Esophagus muscularis mucosa (tissue), 4 donors: ENCODE results near the gene CCNQ.

Experiments
- CTCF ChIP-seq, 3 experiments: fragments of 200-600 bp in 2 of 3; fragments of 450-650 bp in 1 of 3; sonication (generic) in 2 of 3; IDR thresholded peaks; one replicate each; pipeline ENCODE4 v1.5.1; 2017 to 2019; ENCODE audit warnings: antibody characterized with exemption in 3 of 3, mild to moderate bottlenecking in 2 of 3, moderate library complexity in 1 of 3
- EP300 ChIP-seq: sonication (generic); formaldehyde crosslinking; IDR thresholded peaks from one replicate; pipeline ENCODE4 v1.6.1; 2017; ENCODE audit warnings: antibody characterized with exemption
- POLR2A ChIP-seq: fragments of 450-650 bp; IDR thresholded peaks from one replicate; pipeline ENCODE4 v1.6.1; 2017; ENCODE audit warnings: antibody characterized with exemption, moderate library complexity, mild to moderate bottlenecking, low read depth

GRCh38 chrX:153627675-153628111 lies 28.8 kb upstream of the CCNQ start:
- TF ChIP-seq CTCF (IDR thresholded peaks at IDR 0.05) (no peak), EP300 (no peak), POLR2A (no peak)
